Measurements from ENCODE around the gene URI1.

Gene URI1

DNA sequence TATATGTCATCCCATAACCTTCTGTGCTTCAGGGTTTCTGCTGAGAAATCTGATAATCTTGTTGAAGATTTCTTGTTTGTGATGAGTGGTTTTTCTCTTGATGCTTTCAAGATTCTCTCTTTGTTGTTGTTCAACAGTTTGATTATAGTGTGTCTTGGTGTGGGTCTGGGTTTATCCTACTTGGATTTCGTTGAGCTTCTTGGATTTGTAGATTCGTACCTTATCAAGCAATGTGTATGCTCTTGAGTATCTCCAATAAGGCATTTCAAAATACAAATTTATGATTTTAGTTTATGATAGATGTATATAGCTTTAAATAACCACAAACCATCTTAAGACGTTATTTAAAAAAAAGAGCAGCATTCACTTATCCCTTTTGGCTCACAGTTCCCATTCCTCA is 57.5 kb downstream of the URI1 start:
- no peak overlapping the region for H3K27ac ChIP-seq
- TF ChIP-seq, protein P1, sequence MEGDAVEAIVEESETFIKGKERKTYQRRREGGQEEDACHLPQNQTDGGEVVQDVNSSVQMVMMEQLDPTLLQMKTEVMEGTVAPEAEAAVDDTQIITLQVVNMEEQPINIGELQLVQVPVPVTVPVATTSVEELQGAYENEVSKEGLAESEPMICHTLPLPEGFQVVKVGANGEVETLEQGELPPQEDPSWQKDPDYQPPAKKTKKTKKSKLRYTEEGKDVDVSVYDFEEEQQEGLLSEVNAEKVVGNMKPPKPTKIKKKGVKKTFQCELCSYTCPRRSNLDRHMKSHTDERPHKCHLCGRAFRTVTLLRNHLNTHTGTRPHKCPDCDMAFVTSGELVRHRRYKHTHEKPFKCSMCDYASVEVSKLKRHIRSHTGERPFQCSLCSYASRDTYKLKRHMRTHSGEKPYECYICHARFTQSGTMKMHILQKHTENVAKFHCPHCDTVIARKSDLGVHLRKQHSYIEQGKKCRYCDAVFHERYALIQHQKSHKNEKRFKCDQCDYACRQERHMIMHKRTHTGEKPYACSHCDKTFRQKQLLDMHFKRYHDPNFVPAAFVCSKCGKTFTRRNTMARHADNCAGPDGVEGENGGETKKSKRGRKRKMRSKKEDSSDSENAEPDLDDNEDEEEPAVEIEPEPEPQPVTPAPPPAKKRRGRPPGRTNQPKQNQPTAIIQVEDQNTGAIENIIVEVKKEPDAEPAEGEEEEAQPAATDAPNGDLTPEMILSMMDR (IDR thresholded peaks at IDR 0.05), result no peak
- no peak for TF ChIP-seq ZFX (IDR thresholded peaks at IDR 0.05; ENCODE audit: borderline replicate concordance)

DNA sequence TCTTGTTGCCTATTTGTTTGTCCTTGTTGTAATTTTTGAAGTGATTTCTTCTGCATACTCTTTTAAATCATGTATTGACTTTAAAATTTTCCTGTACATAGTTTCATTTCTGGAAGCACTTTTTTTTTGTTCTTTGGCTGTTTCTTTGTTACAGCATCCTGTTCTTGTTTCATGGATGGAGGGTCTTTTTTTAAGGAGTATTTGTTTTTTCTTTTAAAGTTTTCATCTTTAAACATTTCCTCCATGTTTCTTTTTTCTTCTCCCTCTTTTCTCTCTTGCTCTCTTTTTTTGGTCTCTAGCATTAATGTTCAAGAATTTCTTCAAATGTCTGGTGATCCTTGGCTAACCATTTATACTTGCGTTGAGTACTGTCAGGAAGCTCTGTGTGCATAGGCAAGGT is 58.8 kb downstream of the URI1 start:
- no peak overlapping the region for H3K27ac ChIP-seq
- no peak for TF ChIP-seq ZFX (IDR thresholded peaks at IDR 0.05; ENCODE audit: borderline replicate concordance)
- TF ChIP-seq, protein P1 (IDR thresholded peaks at IDR 0.05), result no peak

DNA sequence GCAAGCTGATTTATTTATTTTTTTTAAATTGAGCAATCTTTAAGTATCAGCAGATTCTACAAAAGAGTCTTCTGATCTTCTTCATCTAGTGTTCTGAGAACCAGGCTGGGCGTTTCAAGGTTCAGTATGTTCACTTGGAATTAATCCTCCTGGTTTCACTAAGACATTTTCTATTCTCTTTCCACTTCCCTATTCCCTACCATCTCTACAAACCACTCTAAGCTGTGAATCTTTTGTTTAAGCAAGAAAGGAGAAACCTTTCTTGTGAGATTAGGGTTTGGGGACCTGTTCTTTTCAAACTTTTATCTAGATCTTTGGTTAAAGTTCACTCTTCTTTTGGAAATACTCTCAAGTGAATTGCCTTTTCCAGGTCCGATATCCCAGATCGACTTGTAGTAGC is 59.3 kb downstream of the URI1 start:
- no peak overlapping the region for H3K27ac ChIP-seq
- TF ChIP-seq, protein P1 (IDR thresholded peaks at IDR 0.05), result no peak
- TF ChIP-seq ZFX (IDR thresholded peaks at IDR 0.05; ENCODE audit: borderline replicate concordance), result no peak

DNA sequence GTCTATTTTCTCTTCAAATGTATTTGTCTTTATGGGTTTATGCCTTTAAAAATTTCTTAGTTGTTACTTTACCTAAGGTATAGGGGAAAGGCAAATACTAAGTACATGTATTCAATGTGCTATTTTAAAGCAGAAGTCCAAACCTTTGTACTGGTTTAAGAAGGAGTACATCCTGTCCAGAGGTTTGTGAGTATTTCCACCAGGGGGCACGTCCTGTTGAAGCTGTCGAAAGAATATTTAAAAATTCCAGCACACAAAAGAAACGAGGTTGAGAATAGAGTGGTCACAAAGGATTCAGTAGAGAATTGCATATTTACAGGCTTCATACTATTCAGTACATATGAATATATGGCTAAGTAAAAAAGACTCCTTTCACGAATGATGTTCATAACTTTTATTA is 59.8 kb downstream of the URI1 start:
- TF ChIP-seq ZFX (IDR thresholded peaks at IDR 0.05; ENCODE audit: borderline replicate concordance), result no peak
- TF ChIP-seq, protein P1 (IDR thresholded peaks at IDR 0.05), result no peak
- H3K27ac ChIP-seq, result no peak overlapping the region

DNA sequence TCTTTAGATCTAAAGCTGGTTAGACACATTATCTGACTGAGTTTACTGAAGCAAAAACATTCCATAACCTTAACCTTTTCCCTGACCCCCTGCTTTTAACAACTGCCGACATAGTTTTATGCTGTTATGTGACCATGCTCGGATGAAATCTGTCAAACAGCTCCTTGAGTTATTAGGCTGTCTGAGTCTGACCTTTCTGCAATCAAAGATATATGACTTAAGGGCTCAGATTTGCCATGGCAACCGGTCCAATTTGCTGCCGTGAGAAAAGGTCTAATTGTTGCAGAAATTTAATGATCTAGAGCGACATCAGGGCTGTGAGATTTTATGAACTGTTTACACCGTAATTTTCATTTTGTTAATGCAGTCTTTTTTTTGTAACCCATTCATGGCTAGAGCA is 61.8 kb downstream of the URI1 start:
- no peak overlapping the region for H3K27ac ChIP-seq
- TF ChIP-seq ZFX (IDR thresholded peaks at IDR 0.05; ENCODE audit: borderline replicate concordance), result no peak
- TF ChIP-seq, protein P1 (IDR thresholded peaks at IDR 0.05), result no peak

DNA sequence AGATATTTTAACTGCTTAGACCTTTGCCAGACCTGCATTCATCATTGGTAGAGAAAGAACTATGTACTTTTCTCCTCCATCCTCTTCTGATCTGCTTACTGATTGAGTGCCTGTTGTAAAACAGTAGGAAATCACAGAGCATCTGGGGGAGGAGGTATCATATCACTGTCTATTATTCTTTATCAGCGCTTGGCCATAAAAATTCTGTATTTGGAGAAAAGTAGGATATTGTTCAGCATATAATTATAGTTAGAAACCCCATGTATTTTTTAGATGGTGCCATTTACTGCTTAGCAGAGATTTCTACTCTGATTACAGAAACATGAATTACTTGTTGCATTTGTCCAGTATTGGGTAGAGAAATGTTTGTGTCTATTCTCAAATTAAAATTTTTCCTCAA is 62.4 kb downstream of the URI1 start:
- TF ChIP-seq ZFX (IDR thresholded peaks at IDR 0.05; ENCODE audit: borderline replicate concordance), result no peak
- TF ChIP-seq, protein P1 (IDR thresholded peaks at IDR 0.05), result no peak
- H3K27ac ChIP-seq, result no peak overlapping the region

DNA sequence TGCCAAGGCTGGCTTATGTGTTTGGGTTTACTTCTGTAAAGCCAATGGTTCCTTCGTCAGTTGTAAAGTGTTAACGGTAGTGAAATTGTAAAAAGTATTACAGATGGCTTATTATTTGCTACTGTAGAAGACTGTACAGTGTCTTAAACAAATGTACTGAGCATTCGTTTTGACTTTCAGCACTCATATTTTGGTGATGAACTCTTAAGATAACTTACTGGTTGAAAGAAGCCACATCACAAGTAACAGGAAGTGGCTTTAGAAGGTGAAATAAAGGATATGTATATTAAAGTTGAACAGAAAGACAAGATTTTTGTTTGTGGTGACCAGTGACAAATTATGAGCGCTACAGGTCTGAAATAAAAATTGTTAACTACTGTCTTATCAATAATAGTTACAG is 64.2 kb downstream of the URI1 start:
- TF ChIP-seq, protein P1 (IDR thresholded peaks at IDR 0.05), result no peak
- no peak for TF ChIP-seq ZFX (IDR thresholded peaks at IDR 0.05; ENCODE audit: borderline replicate concordance)
- no peak overlapping the region for H3K27ac ChIP-seq
